A549 (cell line): ENCODE measurements around the gene CHTOP. TPM values are rescaled to one million over a fixed set of nuclear protein-coding genes. Genes with fewer than 3 reads are reported as not detected.

Source experiments
- ATAC-seq, 2 experiments: fragments of 200-7000 bp in 1 of 2; fragments of >200 bp in 1 of 2; cut with Nextera tagmentation in 1 of 2; cut with Tn5 transposase in 1 of 2; 3 replicates each; pipeline versions ENCODE4 v1.8.0 to v1.9.1; 2018 to 2020; ENCODE audit warnings: mild to moderate bottlenecking in 1 of 2, moderate library complexity in 1 of 2
- CTCF ChIA-PET: fragments of 300-600 bp; sonication (Branson Sonifier 250); formaldehyde crosslinking; extraction: SDS; loops from one replicate; lab custom pipeline; 2021; ENCODE audit warnings: antibody characterized with exemption, inconsistent platforms; lab: Yijun Ruan, JAX
- POLR2A ChIA-PET: fragments of 350-600 bp; formaldehyde crosslinking; extraction: SDS; loops from one replicate; lab custom pipeline; 2021; ENCODE audit warnings: antibody characterized with exemption, inconsistent platforms; lab: Yijun Ruan, JAX
- DNase-seq, 2 experiments: peaks; one replicate each; pipeline versions ENCODE4 v3.0.0 to v3.0.0-alpha.2; 2011 to 2016; ENCODE audit warnings: low read depth in 1 of 2, low spot score in 1 of 2
- FAIRE-seq: peaks from 2 replicates; lab custom pipeline; 2011; peaks lifted over from hg19 to GRCh38; lab: Jason Lieb, UNC
- H3K27ac ChIP-seq, 2 experiments: fragments of >200 bp; sonication (Bioruptor Twin); formaldehyde crosslinking; 3 replicates each; pipeline ENCODE4 v1.5.1; 2016 to 2017
- H3K4me1 ChIP-seq: fragments of >200 bp; sonication (Bioruptor Twin); formaldehyde crosslinking; 3 replicates; pipeline ENCODE4 v1.6.1; 2016
- H3K4me2 ChIP-seq: fragments of >200 bp; sonication (Bioruptor Twin); formaldehyde crosslinking; 3 replicates; pipeline ENCODE4 v1.6.1; 2016
- H3K4me3 ChIP-seq: fragments of >200 bp; sonication (Bioruptor Twin); formaldehyde crosslinking; 3 replicates; pipeline ENCODE4 v1.5.1; 2016
- H3K9me3 ChIP-seq: fragments of >200 bp; sonication (Bioruptor Twin); formaldehyde crosslinking; 3 replicates; pipeline ENCODE4 v1.6.1; 2016
- CTCF ChIP-seq: fragments of >200 bp; sonication (Bioruptor Twin); formaldehyde crosslinking; IDR thresholded peaks from 3 replicates; pipeline ENCODE4 v1.5.1; 2016
- ELK1 ChIP-seq: fragments of 150-350 bp; IDR thresholded peaks from 2 replicates; pipeline ENCODE4 v1.6.1; 2014; ENCODE audit warnings: low read depth, mild to moderate bottlenecking, low read length
- FOSL2 ChIP-seq, 2 experiments: fragments of 450-650 bp in 1 of 2; fragments of >200 bp in 1 of 2; sonication (Bioruptor Twin) in 1 of 2; formaldehyde crosslinking; IDR thresholded peaks; 2 replicates each; pipeline versions ENCODE4 v1.5.0 to v1.6.1; 2016 to 2020; ENCODE audit warnings: mild to moderate bottlenecking in 1 of 2, moderate library complexity in 1 of 2
- HDAC2 ChIP-seq: fragments of 200-600 bp; sonication (generic); IDR thresholded peaks from 2 replicates; pipeline ENCODE4 v1.6.1; 2016
- JUNB ChIP-seq: fragments of >200 bp; sonication (Bioruptor Twin); formaldehyde crosslinking; IDR thresholded peaks from 2 replicates; pipeline ENCODE4 v1.6.1; 2016
- KDM1A ChIP-seq: fragments of 200-600 bp; sonication (generic); IDR thresholded peaks from 2 replicates; pipeline ENCODE4 v1.6.1; 2016; ENCODE audit warnings: low read depth, mild to moderate bottlenecking
- KDM5A ChIP-seq: fragments of 200-600 bp; sonication (generic); IDR thresholded peaks from 2 replicates; pipeline ENCODE4 v1.6.1; 2016; ENCODE audit warnings: antibody characterized with exemption, mild to moderate bottlenecking
- MAFK ChIP-seq: fragments of 450-650 bp; IDR thresholded peaks from 2 replicates; pipeline ENCODE4 v1.6.1; 2014; ENCODE audit not compliant: partially characterized antibody
- MYC ChIP-seq: IDR thresholded peaks from 2 replicates; pipeline ENCODE4 v1.6.1; 2012; ENCODE audit warnings: mild to moderate bottlenecking, inconsistent platforms, low read length, improper control_type of control experiment, borderline replicate concordance
- NFE2L2 ChIP-seq: fragments of 150-350 bp; conservative IDR thresholded peaks from 2 replicates; pipeline ENCODE4 v1.6.1; 2014; ENCODE audit warnings: low read length
- NPAS2 ChIP-seq: fragments of 250-450 bp; sonication (Bioruptor Pico); IDR thresholded peaks from 2 replicates; pipeline ENCODE4 v1.8.0; 2022; ENCODE audit warnings: mild to moderate bottlenecking, moderate library complexity, borderline replicate concordance
- NR3C1 ChIP-seq: fragments of >200 bp; sonication (Bioruptor Twin); formaldehyde crosslinking; IDR thresholded peaks from 3 replicates; pipeline ENCODE4 v1.6.1; 2017
- RAD21 ChIP-seq, 2 experiments: fragments of >200 bp in 1 of 2; sonication (Bioruptor Twin) in 1 of 2; formaldehyde crosslinking in 1 of 2; IDR thresholded peaks in 1 of 2; conservative IDR thresholded peaks in 1 of 2; 2 replicates in 1 of 2; 3 replicates in 1 of 2; pipeline ENCODE4 v1.6.1; 2012 to 2018; ENCODE audit warnings: inconsistent platforms in 1 of 2
- RARB ChIP-seq: fragments of 250-450 bp; sonication (Bioruptor Pico); IDR thresholded peaks from 2 replicates; pipeline ENCODE4 v1.8.0; 2021; ENCODE audit warnings: mild to moderate bottlenecking, moderate library complexity
- RCOR1 ChIP-seq: fragments of 150-350 bp; IDR thresholded peaks from 2 replicates; pipeline ENCODE4 v1.6.1; 2014; ENCODE audit warnings: antibody characterized with exemption, low read length, low read depth
- RFX5 ChIP-seq: fragments of 450-650 bp; IDR thresholded peaks from 2 replicates; pipeline ENCODE4 v1.7.1; 2014; ENCODE audit warnings: antibody characterized with exemption, mild to moderate bottlenecking, moderate library complexity
- SMC3 ChIP-seq: fragments of >200 bp; sonication (Bioruptor Twin); formaldehyde crosslinking; IDR thresholded peaks from 3 replicates; pipeline ENCODE4 v1.6.1; 2018; ENCODE audit warnings: inconsistent platforms
- USF2 ChIP-seq: fragments of 450-650 bp; IDR thresholded peaks from 2 replicates; pipeline ENCODE4 v1.6.1; 2014; ENCODE audit warnings: antibody characterized with exemption
- ZNF302 ChIP-seq: fragments of 250-450 bp; sonication (Bioruptor Pico); IDR thresholded peaks from 2 replicates; pipeline ENCODE4 v1.9.0; 2021; ENCODE audit warnings: inconsistent platforms, mild to moderate bottlenecking, moderate library complexity
- ZSCAN20 ChIP-seq: fragments of 250-450 bp; sonication (Bioruptor Pico); IDR thresholded peaks from 2 replicates; pipeline ENCODE4 v1.8.0; 2022; ENCODE audit warnings: mild to moderate bottlenecking, moderate library complexity
- WGBS: methylation state at CpG from one replicate; pipeline ENCODE4 v1.1.6; 2017; ENCODE audit errors: missing lambda C conversion rate; 5-methylcytosine and 5-hydroxymethylcytosine counted together
- polyA plus RNA-seq, 4 experiments: library from polyadenylated mRNA; depleted of rRNA in 3 of 4; stranded (reverse); fragments of >200 nt; fragmentation: RNase III in 1 of 4; extraction: RNeasy Plus Mini Kit Qiagen cat#74134 plus additional on column Dnase treatment in 1 of 4; gene quantifications; 2 replicates in 3 of 4; 3 replicates in 1 of 4; pipeline ENCODE4 v1.2.3, GENCODE V29; 2011 to 2017
- TF ChIP-seq, protein P1 (sequence below): fragments of 250-450 bp; sonication (Bioruptor Pico); IDR thresholded peaks from 2 replicates; pipeline ENCODE4 v1.5.0; 2021; ENCODE audit warnings: mild to moderate bottlenecking, moderate library complexity, borderline replicate concordance
- TF ChIP-seq, protein P2 (sequence below): fragments of >200 bp; sonication (Bioruptor Twin); formaldehyde crosslinking; IDR thresholded peaks from 3 replicates; pipeline ENCODE4 v1.6.1; 2016
- TF ChIP-seq, protein P3 (sequence below): fragments of 200-600 bp; sonication (generic); IDR thresholded peaks from 2 replicates; pipeline ENCODE4 v1.6.1; 2016; ENCODE audit warnings: antibody characterized with exemption, mild to moderate bottlenecking, moderate library complexity

Gene CHTOP
- polyA plus RNA-seq, 2 of the 4 experiments (the other 2 are of a cell fraction) = 79.2 to 98.1 TPM

- ATAC-seq (no peak), FAIRE-seq (no peak)
- Histone ChIP-seq H3K4me2 (no peak overlapping the region), H3K27ac (no peak overlapping the region), H3K9me3 (no peaks in the 10 kb centered on the region), H3K4me3 (no peak overlapping the region)
- ChIA-PET POLR2A (interaction anchor here (1.3 kb wide), 1 partner anchor 14 kb away, joined by 3 read pairs; the partner anchor contains the start of genes S100A1 and S100A13), CTCF (interaction anchor here (2.7 to 3.2 kb wide), 2 partner anchors 9 to 14 kb away, joined by 8 to 22 read pairs; partner anchors contain the start of genes S100A1 and S100A13)
- TF ChIP-seq NR3C1 (no peak), ELK1 (no peak), NFE2L2 (no peak), MAFK (no peak), FOSL2 (IDR thresholded peaks at IDR 0.05) (no peak), FOSL2 (CRISPR knock-in tag; IDR thresholded peaks at IDR 0.05) (no peak), NPAS2 (no peak), RCOR1 (no peak), CTCF (no peak), MYC (no peak), KDM1A (no peak), ZSCAN20 (CRISPR knock-in tag) (no peak), RAD21 (conservative IDR thresholded peaks at IDR 0.05 in 1 of 2, IDR thresholded peaks at IDR 0.05 in 1 of 2) (no peak)
- TF ChIP-seq, protein P1, sequence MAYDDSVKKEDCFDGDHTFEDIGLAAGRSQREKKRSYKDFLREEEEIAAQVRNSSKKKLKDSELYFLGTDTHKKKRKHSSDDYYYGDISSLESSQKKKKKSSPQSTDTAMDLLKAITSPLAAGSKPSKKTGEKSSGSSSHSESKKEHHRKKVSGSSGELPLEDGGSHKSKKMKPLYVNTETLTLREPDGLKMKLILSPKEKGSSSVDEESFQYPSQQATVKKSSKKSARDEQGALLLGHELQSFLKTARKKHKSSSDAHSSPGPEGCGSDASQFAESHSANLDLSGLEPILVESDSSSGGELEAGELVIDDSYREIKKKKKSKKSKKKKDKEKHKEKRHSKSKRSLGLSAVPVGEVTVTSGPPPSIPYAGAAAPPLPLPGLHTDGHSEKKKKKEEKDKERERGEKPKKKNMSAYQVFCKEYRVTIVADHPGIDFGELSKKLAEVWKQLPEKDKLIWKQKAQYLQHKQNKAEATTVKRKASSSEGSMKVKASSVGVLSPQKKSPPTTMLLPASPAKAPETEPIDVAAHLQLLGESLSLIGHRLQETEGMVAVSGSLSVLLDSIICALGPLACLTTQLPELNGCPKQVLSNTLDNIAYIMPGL (CRISPR knock-in tag) = no peak
- TF ChIP-seq, all 56 proteins: peak for 0
- 91% methylated on average over 11 of the region's 11 CpGs for WGBS
- DNase-seq = no peak
- H3K4me1 ChIP-seq = peaks cover 5% of the 10 kb centered on the region; the same call in 2 of the 3 replicates
Measured at GRCh38 chr1:153642161-153642560, 8.3 kb downstream of the CHTOP start.

DNA sequence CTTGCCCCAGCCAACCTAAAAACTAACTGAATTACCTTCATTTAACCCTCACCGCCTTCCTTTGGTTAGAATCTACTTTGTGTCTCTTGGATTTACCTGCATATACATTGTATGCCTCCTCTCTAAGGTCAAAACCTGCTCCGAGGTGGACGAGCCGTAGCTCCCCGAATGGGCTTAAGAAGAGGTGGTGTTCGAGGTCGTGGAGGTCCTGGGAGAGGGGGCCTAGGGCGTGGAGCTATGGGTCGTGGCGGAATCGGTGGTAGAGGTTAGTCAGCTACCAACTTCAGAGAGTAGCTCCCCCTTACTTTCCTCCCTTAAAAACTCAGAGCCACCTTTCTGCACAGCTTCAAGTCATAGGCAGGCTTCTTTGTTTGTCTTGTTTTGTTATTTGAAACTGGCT lies 9.2 kb downstream of the CHTOP start:
- no peaks in the 10 kb centered on the region for H3K9me3 ChIP-seq
- ATAC-seq (no peak), FAIRE-seq (no peak), DNase-seq (no peak)
- WGBS = 91% methylated on average over 11 of the region's 11 CpGs
- CTCF ChIA-PET = interaction anchor here (0.5 to 3.2 kb wide), 10 partner anchors 8 to 291 kb away, joined by 3 to 22 read pairs (median 3); partner anchors contain the start of genes S100A1 and S100A13
- H3K4me2 ChIP-seq = no peak overlapping the region
- no peak overlapping the region for H3K27ac ChIP-seq
- H3K4me1 ChIP-seq = peaks cover 5% of the 10 kb centered on the region; the same call in 1 of the 3 replicates
- TF ChIP-seq MAFK = no peak
- no peak for TF ChIP-seq KDM1A
- TF ChIP-seq RFX5 = no peak
- TF ChIP-seq ZSCAN20 (CRISPR knock-in tag) = no peak
- no peak for TF ChIP-seq RAD21 (conservative IDR thresholded peaks at IDR 0.05 in 1 of 2, IDR thresholded peaks at IDR 0.05 in 1 of 2)
- TF ChIP-seq HDAC2 = no peak
- no peak for TF ChIP-seq KDM5A
- TF ChIP-seq ZNF302 (CRISPR knock-in tag) = no peak
- TF ChIP-seq, protein P2, sequence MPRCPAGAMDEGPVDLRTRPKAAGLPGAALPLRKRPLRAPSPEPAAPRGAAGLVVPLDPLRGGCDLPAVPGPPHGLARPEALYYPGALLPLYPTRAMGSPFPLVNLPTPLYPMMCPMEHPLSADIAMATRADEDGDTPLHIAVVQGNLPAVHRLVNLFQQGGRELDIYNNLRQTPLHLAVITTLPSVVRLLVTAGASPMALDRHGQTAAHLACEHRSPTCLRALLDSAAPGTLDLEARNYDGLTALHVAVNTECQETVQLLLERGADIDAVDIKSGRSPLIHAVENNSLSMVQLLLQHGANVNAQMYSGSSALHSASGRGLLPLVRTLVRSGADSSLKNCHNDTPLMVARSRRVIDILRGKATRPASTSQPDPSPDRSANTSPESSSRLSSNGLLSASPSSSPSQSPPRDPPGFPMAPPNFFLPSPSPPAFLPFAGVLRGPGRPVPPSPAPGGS = no peak
- TF ChIP-seq RARB = no peak
- TF ChIP-seq, protein P3, sequence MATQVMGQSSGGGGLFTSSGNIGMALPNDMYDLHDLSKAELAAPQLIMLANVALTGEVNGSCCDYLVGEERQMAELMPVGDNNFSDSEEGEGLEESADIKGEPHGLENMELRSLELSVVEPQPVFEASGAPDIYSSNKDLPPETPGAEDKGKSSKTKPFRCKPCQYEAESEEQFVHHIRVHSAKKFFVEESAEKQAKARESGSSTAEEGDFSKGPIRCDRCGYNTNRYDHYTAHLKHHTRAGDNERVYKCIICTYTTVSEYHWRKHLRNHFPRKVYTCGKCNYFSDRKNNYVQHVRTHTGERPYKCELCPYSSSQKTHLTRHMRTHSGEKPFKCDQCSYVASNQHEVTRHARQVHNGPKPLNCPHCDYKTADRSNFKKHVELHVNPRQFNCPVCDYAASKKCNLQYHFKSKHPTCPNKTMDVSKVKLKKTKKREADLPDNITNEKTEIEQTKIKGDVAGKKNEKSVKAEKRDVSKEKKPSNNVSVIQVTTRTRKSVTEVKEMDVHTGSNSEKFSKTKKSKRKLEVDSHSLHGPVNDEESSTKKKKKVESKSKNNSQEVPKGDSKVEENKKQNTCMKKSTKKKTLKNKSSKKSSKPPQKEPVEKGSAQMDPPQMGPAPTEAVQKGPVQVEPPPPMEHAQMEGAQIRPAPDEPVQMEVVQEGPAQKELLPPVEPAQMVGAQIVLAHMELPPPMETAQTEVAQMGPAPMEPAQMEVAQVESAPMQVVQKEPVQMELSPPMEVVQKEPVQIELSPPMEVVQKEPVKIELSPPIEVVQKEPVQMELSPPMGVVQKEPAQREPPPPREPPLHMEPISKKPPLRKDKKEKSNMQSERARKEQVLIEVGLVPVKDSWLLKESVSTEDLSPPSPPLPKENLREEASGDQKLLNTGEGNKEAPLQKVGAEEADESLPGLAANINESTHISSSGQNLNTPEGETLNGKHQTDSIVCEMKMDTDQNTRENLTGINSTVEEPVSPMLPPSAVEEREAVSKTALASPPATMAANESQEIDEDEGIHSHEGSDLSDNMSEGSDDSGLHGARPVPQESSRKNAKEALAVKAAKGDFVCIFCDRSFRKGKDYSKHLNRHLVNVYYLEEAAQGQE = no peak
- TF ChIP-seq NPAS2 = no peak
- TF ChIP-seq MYC = no peak
- no peak for TF ChIP-seq JUNB
- TF ChIP-seq SMC3 = no peak
- no peak for TF ChIP-seq USF2
- POLR2A ChIA-PET = interaction anchor here (2.1 to 5.1 kb wide), 2 partner anchors 9 to 10 kb away, joined by 5 to 48 read pairs; partner anchors contain the start of gene CHTOP
- H3K4me3 ChIP-seq = no peak overlapping the region
